Upper lobe of left lung (tissue), 6 donors: ENCODE data around the gene SH3PXD2A. TPM values are rescaled to one million over a fixed set of nuclear protein-coding genes. Genes with fewer than 3 reads are reported as not detected.

Experiments used
- ATAC-seq, 2 donors: fragments of 200-7000 bp; cut with Tn5 transposase; one replicate each; pipeline ENCODE4 v1.9.1; 2022; ENCODE audit warnings: mild to moderate bottlenecking in 2 of 2, moderate library complexity in 2 of 2; ENCODE audit not compliant: low FRiP score in 2 of 2
- DNase-seq, 2 donors: peaks; one replicate each; pipeline ENCODE4 v3.0.0-alpha.2; 2019 to 2020
- H3K27ac ChIP-seq, 4 donors: fragments of 200-600 bp; sonication (generic); one replicate each; pipeline ENCODE4 v1.5.1; 2016 to 2019
- H3K27me3 ChIP-seq, 4 donors: fragments of 200-600 bp; sonication (generic); one replicate each; pipeline ENCODE4 v1.5.1; 2017 to 2019
- H3K36me3 ChIP-seq, 4 donors: fragments of 200-600 bp; sonication (generic); one replicate each; pipeline ENCODE4 v1.5.1; 2016 to 2019
- H3K4me1 ChIP-seq, 4 donors: fragments of 200-600 bp; sonication (generic); one replicate each; pipeline ENCODE4 v1.5.1; 2018 to 2019
- H3K4me3 ChIP-seq, 4 donors: fragments of 200-600 bp; sonication (generic); one replicate each; pipeline ENCODE4 v1.5.1; 2017 to 2019; ENCODE audit warnings: mild to moderate bottlenecking in 2 of 4, moderate library complexity in 1 of 4
- H3K9me3 ChIP-seq, 4 donors: fragments of 200-600 bp; sonication (generic); one replicate each; pipeline ENCODE4 v1.5.1; 2018 to 2019
- EP300 ChIP-seq, 4 donors: sonication (generic); formaldehyde crosslinking; IDR thresholded peaks; one replicate each; pipeline ENCODE4 v1.5.1; 2017; ENCODE audit warnings: antibody characterized with exemption in 4 of 4, control low read depth in 2 of 4
- POLR2A ChIP-seq, 4 donors: fragments of 450-650 bp; IDR thresholded peaks; one replicate each; pipeline ENCODE4 v1.5.1; 2016 to 2017; ENCODE audit warnings: antibody characterized with exemption in 4 of 4, mild to moderate bottlenecking in 2 of 4
- POLR2AphosphoS5 ChIP-seq, 2 donors: sonication (generic); formaldehyde crosslinking; IDR thresholded peaks; one replicate each; pipeline ENCODE4 v1.5.1; 2017; ENCODE audit warnings: antibody characterized with exemption in 2 of 2
- WGBS, 2 donors: methylation state at CpG; one replicate each; pipeline ENCODE4 v1.1.5; 2017 to 2018; 5-methylcytosine and 5-hydroxymethylcytosine counted together
- total RNA-seq, 6 donors: library from RNA; depleted of rRNA in 4 of 6; stranded (reverse); fragments of >200 nt in 4 of 6; gene quantifications; one replicate each; pipeline versions ENCODE4 v1.1.0 to v1.2.1, GENCODE V29; 2016 to 2021
- TF ChIP-seq, protein P1 (sequence below), 6 experiments: fragments of 450-650 bp in 4 of 6; fragments of 200-600 bp in 2 of 6; sonication (generic) in 2 of 6; IDR thresholded peaks; one replicate each; pipeline ENCODE4 v1.5.1; 2016 to 2019; ENCODE audit warnings: antibody characterized with exemption in 6 of 6
- donor health status: DM: no; HTN: no; CAD: no; lungs with moderate emphysema.
- donor health status: DM: no; HTN: yes; CAD: no; lungs with severe emphysema.

SH3PXD2A gene
- total RNA-seq, 6 donors from 2014 or later: 19.6 to 42.2 (median 30.8) TPM

DNA sequence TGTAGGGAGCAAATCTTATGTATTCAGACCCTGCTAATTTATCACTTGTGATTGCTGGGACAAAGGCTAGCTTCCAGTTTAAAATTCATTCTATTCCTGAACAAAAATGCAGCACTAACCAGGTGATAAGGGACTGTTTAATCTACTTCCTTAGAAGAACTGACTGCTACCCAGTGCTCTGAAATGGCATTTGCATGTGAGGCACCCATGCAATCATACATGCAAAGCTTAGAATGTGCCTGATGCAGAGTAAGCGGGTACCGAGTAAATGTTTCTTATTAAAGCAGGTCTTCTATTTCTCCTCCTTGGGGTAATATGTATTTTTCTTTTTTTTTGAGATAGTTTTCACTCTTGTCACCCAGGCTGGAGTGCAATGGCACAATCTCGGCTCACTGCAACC lies 307.4 kb downstream of the SH3PXD2A start:
- no peaks in the 10 kb centered on the region for H3K36me3 ChIP-seq
- ATAC-seq (no peak), DNase-seq (no peak)
- peaks cover 4 to 6% (median 5%) of the 10 kb centered on the region in 4 donors for H3K4me1 ChIP-seq
- no peak overlapping the region for H3K27ac ChIP-seq
- H3K9me3 ChIP-seq: no peaks in the 10 kb centered on the region
- no peaks in the 10 kb centered on the region for H3K27me3 ChIP-seq
- 93 to 98% methylated on average over 3 of the region's 3 CpGs for WGBS, 2 donors
- TF ChIP-seq POLR2AphosphoS5 (IDR thresholded peaks at IDR 0.05) (no peak), EP300 (IDR thresholded peaks at IDR 0.05) (no peak), POLR2A (IDR thresholded peaks at IDR 0.05) (no peak)
- TF ChIP-seq, protein P1, sequence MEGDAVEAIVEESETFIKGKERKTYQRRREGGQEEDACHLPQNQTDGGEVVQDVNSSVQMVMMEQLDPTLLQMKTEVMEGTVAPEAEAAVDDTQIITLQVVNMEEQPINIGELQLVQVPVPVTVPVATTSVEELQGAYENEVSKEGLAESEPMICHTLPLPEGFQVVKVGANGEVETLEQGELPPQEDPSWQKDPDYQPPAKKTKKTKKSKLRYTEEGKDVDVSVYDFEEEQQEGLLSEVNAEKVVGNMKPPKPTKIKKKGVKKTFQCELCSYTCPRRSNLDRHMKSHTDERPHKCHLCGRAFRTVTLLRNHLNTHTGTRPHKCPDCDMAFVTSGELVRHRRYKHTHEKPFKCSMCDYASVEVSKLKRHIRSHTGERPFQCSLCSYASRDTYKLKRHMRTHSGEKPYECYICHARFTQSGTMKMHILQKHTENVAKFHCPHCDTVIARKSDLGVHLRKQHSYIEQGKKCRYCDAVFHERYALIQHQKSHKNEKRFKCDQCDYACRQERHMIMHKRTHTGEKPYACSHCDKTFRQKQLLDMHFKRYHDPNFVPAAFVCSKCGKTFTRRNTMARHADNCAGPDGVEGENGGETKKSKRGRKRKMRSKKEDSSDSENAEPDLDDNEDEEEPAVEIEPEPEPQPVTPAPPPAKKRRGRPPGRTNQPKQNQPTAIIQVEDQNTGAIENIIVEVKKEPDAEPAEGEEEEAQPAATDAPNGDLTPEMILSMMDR (IDR thresholded peaks at IDR 0.05): no peak
- no peak overlapping the region for H3K4me3 ChIP-seq

DNA sequence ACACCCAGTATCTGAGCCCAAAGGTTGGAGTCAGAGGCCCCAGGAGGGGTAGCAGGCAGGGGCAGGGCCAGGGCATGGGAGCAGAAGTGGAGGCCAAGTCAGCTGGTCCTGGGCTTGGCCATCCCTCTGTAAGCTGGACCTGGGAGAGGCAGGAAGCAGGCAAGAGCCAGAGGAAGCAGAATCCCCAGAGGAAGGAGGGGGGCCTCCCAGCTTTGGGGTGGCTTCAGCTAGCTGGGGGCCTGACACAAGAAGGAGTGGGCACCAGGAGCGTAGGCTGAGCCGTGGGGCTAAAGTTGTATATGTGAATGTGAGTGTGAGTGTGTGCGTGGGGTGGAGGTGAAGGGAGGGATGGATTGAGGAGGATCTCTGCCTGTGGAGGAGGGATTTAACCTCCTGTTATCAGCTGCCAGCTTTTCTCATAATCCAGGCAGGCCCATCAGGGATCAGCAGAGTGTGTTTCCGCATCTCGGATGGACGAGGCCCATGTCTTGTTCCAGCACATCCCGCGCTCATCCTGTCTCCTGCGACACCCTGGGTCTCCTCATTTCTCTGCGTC lies 307.9 kb downstream of the SH3PXD2A start:
- TF ChIP-seq POLR2A (IDR thresholded peaks at IDR 0.05): no peak
- H3K4me1 ChIP-seq: peaks cover 5 to 11% (median 10%) of the 10 kb centered on the region in 4 donors
- no peak overlapping the region for H3K4me3 ChIP-seq
- ATAC-seq: no peak
- WGBS, 2 donors: 88 to 89% methylated on average over 10 of the region's 10 CpGs
- H3K36me3 ChIP-seq: no peaks in the 10 kb centered on the region
- no peaks in the 10 kb centered on the region for H3K9me3 ChIP-seq
- no peak overlapping the region for H3K27ac ChIP-seq
- no peaks in the 10 kb centered on the region for H3K27me3 ChIP-seq
- DNase-seq: no peak

DNA sequence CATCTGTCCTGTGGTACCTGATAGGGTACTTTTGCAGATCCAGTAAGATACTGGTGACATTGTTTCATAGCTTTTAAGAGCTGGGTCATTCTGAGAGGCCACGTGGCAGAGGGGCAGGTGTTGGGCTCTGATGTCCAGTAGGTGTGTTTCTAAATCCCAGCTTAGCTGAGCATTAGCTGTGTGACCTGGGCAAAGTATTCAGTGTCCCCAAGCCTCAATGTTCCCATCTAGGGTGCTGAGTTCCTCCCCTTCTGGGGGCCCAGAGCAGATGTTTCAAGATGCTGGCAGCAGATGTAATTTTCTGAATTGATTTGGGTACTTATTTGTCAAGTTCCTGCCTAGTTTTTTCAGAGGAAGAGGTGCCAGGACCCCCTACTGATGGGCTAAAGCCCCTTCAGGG lies 309.0 kb downstream of the SH3PXD2A start:
- 64 to 86% methylated on average over 1 of the region's 1 CpG for WGBS, 2 donors
- Histone ChIP-seq H3K36me3 (no peaks in the 10 kb centered on the region), H3K9me3 (no peaks in the 10 kb centered on the region), H3K4me3 (no peak overlapping the region), H3K27me3 (no peaks in the 10 kb centered on the region), H3K27ac (no peak overlapping the region), H3K4me1 (peaks cover 5 to 12% (median 10%) of the 10 kb centered on the region in 4 donors)
- TF ChIP-seq, protein P1 (IDR thresholded peaks at IDR 0.05): no peak
- TF ChIP-seq EP300 (IDR thresholded peaks at IDR 0.05) (no peak), POLR2AphosphoS5 (IDR thresholded peaks at IDR 0.05) (no peak), POLR2A (IDR thresholded peaks at IDR 0.05) (no peak)
- ATAC-seq (no peak), DNase-seq (no peak)

DNA sequence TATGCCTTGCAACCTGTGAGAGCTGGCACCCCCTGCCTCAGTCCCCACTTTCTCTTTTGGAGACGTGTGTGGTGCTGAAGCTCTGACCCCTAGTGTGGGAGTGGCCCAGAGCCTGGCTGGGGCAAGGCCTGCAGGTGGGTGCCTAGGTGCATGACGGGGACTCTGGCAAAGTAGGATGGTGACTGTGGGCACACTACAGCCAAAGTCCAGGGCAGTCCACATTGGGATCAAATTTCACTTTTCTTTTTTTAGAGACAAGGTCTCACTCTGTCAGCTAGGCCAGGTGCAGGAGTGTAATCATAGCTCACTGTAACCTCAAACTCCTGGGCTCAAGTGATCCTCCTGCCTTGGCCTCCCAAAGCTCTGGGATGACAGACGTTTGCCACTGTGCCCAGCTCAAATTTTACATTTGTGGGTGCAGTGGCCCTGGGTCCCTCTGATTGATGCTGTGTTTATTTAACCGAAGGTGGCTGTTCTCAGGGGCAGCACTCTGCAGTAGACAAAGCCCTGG lies 309.6 kb downstream of the SH3PXD2A start:
- TF ChIP-seq, protein P1 (IDR thresholded peaks at IDR 0.05): no peak
- no peak for TF ChIP-seq POLR2A (IDR thresholded peaks at IDR 0.05)
- TF ChIP-seq POLR2AphosphoS5 (IDR thresholded peaks at IDR 0.05): no peak
- TF ChIP-seq EP300 (IDR thresholded peaks at IDR 0.05): no peak
- H3K27ac ChIP-seq: no peak overlapping the region
- peaks cover 5 to 12% (median 10%) of the 10 kb centered on the region in 4 donors for H3K4me1 ChIP-seq
- H3K4me3 ChIP-seq: no peak overlapping the region
- H3K9me3 ChIP-seq: no peaks in the 10 kb centered on the region
- no peaks in the 10 kb centered on the region for H3K27me3 ChIP-seq
- no peaks in the 10 kb centered on the region for H3K36me3 ChIP-seq
- 88 to 93% methylated on average over 4 of the region's 4 CpGs for WGBS, 2 donors
- no peak for ATAC-seq
- DNase-seq: no peak

DNA sequence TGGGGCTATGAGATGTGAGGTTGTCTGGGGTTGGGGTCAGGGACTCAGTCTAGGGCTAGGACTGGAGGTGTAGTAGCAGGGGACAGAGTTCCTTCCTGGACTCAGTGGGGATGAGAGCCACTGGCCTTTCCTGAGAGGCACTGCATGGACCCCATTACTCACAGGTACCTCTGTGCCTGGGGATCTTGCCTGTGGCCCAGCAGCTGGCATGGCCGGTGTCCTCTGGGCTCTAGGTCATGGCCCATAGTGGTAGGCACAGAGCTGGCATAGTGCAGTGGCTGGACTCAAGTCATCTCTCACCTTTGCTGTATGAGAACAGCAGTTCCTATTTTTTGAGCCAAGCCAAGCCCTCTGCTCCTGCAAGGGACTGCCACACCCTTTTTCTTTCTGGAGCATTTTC lies 310.0 kb downstream of the SH3PXD2A start:
- Histone ChIP-seq H3K27ac (no peak overlapping the region), H3K4me1 (peaks cover 5 to 12% (median 10%) of the 10 kb centered on the region in 4 donors), H3K36me3 (no peaks in the 10 kb centered on the region), H3K4me3 (no peak overlapping the region), H3K27me3 (no peaks in the 10 kb centered on the region), H3K9me3 (no peaks in the 10 kb centered on the region)
- WGBS, 2 donors: 83% methylated on average over 1 of the region's 1 CpG; no CpG with 5 or more reads in 1 of the 2 donors
- ATAC-seq: no peak
- DNase-seq: no peak
- TF ChIP-seq, protein P1 (IDR thresholded peaks at IDR 0.05): no peak
- TF ChIP-seq POLR2A (IDR thresholded peaks at IDR 0.05) (no peak), POLR2AphosphoS5 (IDR thresholded peaks at IDR 0.05) (no peak), EP300 (IDR thresholded peaks at IDR 0.05) (no peak)
